Measurements from ENCODE around the gene DESI1. TPM values are rescaled to one million over a fixed set of nuclear protein-coding genes. Genes with fewer than 3 reads are reported as not detected.

Gene DESI1
- total RNA-seq, 1 experiment from 2014 or later: 40.8 TPM

- H3K9me2 ChIP-seq (ENCODE audit: insufficient read depth): no peaks in the 10 kb centered on the region
- DNase-seq (ENCODE audit: low read depth, low spot score): no peak
- H3K79me2 ChIP-seq (ENCODE audit: insufficient read depth, low read length): no peaks in the 10 kb centered on the region
- no peak for TF ChIP-seq EZH2phosphoT487 (IDR thresholded peaks at IDR 0.05; ENCODE audit: borderline replicate concordance)
- TF ChIP-seq ZBTB33 (IDR thresholded peaks at IDR 0.05; ENCODE audit: extremely low read depth, insufficient replicate concordance, low read length): no peak
- TF ChIP-seq POLR2AphosphoS5 (IDR thresholded peaks at IDR 0.05; ENCODE audit: low read depth, low read length): no peak
- TF ChIP-seq CTCF (IDR thresholded peaks at IDR 0.05 in 2 of 3, conservative IDR thresholded peaks at IDR 0.05 in 1 of 3; ENCODE audit: borderline replicate concordance in 1 of 3, insufficient read depth in 1 of 3, low read depth in 2 of 3, low read length in 2 of 3): no peak
- no peak for TF ChIP-seq SRF (IDR thresholded peaks at IDR 0.05; ENCODE audit: low read depth)
- TF ChIP-seq YY1 (IDR thresholded peaks at IDR 0.05; ENCODE audit: extremely low read depth, insufficient replicate concordance, low read depth, low read length): no peak
- no peak for TF ChIP-seq REST (IDR thresholded peaks at IDR 0.05; ENCODE audit: low read depth)
- no peak for TF ChIP-seq ZNF274 (IDR thresholded peaks at IDR 0.05; ENCODE audit: low read depth, low read length)
- TF ChIP-seq SP1 (IDR thresholded peaks at IDR 0.05; ENCODE audit: low read depth): no peak
- TF ChIP-seq POLR2A (IDR thresholded peaks at IDR 0.05; ENCODE audit: borderline replicate concordance, extremely low read depth, insufficient read depth, insufficient read length): no peak
- TF ChIP-seq FOSL1 (IDR thresholded peaks at IDR 0.05; ENCODE audit: low read depth): no peak
- TF ChIP-seq EGR1 (IDR thresholded peaks at IDR 0.05; ENCODE audit: low read depth): no peak
- TF ChIP-seq CEBPB (IDR thresholded peaks at IDR 0.05; ENCODE audit: low read depth): no peak
- no peak for TF ChIP-seq RAD21 (IDR thresholded peaks at IDR 0.05; ENCODE audit: low read depth)
- TF ChIP-seq MAX (IDR thresholded peaks at IDR 0.05): no peak
- no peak for TF ChIP-seq ATF3 (IDR thresholded peaks at IDR 0.05)
- no peak for TF ChIP-seq JUND (IDR thresholded peaks at IDR 0.05)
- ATAC-seq: no peak
- H3K4me3 ChIP-seq (replicated peaks in 1 of 2; ENCODE audit: low read depth in 1 of 2, low read length in 2 of 2): no peak overlapping the region
- no peaks in the 10 kb centered on the region for H3K36me3 ChIP-seq (ENCODE audit: control insufficient read depth in 1 of 2, insufficient read depth in 2 of 2, low read length in 2 of 2)
- H3K27me3 ChIP-seq (ENCODE audit: insufficient read depth, low read length): no peaks in the 10 kb centered on the region
- no peaks in the 10 kb centered on the region for H4K20me1 ChIP-seq (ENCODE audit: insufficient read depth)
- no peaks in the 10 kb centered on the region for H3K9me3 ChIP-seq (ENCODE audit: control insufficient read depth in 1 of 2, insufficient read depth in 1 of 2, low read depth in 1 of 2, low read length in 2 of 2)
- H3K4me1 ChIP-seq (ENCODE audit: control insufficient read depth in 1 of 2, insufficient read depth in 2 of 2, low read length in 2 of 2): peaks cover 15 to 27% of the 10 kb centered on the region in 2 experiments
- intact Hi-C loops (cut with micrococcal nuclease): no loop called here
- H3K27ac ChIP-seq (ENCODE audit: low read depth, low read length): no peak overlapping the region
- H2AFZ ChIP-seq (ENCODE audit: low read depth, low read length, poor library complexity, severe bottlenecking): no peak overlapping the region
- ChIA-PET POLR2A (no interaction called here), CTCF (no interaction called here), RAD21 (ENCODE audit: low non-redundant PET in 1 of 2, low total read pairs in 2 of 2, uncharacterized antibody in 2 of 2, unreplicated experiment in 2 of 2) (no interaction called here)
- no TSS peak for BruUV-seq (replicated peaks)
- no peak overlapping the region for H3K9ac ChIP-seq (ENCODE audit: low read length)
- no peak overlapping the region for H3K4me2 ChIP-seq (ENCODE audit: low read length)
These were observed 52.0 kb downstream of the DESI1 start for GRCh38 chr22:41568811-41569210.

Measured in HCT116 (cell line).